Stimulated activated CD4-positive, alpha-beta T cell treated with anti-CD3 and anti-CD28 coated beads, Interleukin-12 subunit alpha, Interleukin-12 subunit beta, amount 100 ng/mL, for 48 hours (primary cell): Measurements from ENCODE around the gene KRT78.
"Not testable (repeated sequence)": the region's sequence is repeated elsewhere in the genome, so short reads cannot be mapped to it uniquely, and the experiment has no call there.

Source experiments
- DNase-seq, 3 donors: peaks; one replicate each; pipeline ENCODE4 v3.0.0-alpha.2; 2020; ENCODE audit warnings: low read depth in 2 of 3, low spot score in 1 of 3

KRT78 gene, protein sequence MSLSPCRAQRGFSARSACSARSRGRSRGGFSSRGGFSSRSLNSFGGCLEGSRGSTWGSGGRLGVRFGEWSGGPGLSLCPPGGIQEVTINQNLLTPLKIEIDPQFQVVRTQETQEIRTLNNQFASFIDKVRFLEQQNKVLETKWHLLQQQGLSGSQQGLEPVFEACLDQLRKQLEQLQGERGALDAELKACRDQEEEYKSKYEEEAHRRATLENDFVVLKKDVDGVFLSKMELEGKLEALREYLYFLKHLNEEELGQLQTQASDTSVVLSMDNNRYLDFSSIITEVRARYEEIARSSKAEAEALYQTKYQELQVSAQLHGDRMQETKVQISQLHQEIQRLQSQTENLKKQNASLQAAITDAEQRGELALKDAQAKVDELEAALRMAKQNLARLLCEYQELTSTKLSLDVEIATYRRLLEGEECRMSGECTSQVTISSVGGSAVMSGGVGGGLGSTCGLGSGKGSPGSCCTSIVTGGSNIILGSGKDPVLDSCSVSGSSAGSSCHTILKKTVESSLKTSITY

DNA sequence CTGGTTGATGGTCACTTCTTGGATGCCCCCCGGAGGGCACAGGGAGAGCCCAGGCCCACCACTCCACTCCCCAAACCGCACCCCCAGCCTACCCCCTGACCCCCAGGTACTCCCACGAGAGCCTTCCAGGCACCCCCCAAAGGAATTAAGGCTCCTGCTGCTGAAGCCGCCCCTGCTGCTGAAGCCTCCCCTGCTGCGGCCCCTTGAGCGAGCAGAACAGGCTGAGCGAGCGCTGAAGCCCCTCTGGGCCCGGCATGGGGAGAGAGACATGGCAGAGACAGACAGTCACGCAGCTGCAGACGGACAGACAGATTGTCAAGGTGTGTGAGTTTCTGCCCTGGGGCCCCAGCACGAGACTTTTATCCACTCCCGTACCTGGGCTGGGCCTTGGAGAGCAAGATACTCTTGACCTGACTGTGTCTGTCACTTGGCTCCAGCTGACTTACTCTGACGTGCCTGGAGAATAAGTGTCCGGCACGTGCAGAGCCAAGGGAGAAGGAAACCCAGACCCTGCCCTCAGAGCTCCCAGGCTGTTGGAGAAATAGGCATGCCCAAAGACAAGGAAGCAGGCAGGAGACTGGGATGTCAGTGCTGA lies at the start of gene KRT78:
Gene KRT78 (minus strand): TSS at position 334 of the 595 bp plus-strand sequence. CDS start 64 bp downstream, at position 270.
- DNase-seq, result no peak

GRCh38 chr12:52896190-52897100 lies 47.7 kb upstream of the KRT78 start:
- DNase-seq, result no peak

- DNase-seq, result no peak
These were observed 47.0 kb upstream of the KRT78 start for GRCh38 chr12:52895726-52896189.

DNA sequence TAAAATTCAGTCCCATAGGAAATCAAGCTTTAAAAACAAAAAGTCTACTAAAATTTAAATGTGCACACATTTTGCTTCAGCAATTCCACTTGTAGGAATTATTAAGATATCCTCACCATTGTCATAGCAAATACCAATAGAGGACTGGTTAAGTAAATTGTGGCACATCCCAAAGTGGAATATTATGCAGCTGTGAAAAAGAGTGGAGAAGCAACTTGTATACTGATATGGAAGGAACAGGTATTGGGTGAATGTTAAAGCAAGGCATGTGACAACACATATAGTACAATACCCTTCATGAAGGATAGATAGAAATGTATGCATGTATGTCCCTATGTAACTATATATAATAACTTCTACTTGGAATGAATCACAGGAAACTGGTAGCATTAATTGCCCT lies 44.2 kb upstream of the KRT78 start:
- no peak for DNase-seq

DNA sequence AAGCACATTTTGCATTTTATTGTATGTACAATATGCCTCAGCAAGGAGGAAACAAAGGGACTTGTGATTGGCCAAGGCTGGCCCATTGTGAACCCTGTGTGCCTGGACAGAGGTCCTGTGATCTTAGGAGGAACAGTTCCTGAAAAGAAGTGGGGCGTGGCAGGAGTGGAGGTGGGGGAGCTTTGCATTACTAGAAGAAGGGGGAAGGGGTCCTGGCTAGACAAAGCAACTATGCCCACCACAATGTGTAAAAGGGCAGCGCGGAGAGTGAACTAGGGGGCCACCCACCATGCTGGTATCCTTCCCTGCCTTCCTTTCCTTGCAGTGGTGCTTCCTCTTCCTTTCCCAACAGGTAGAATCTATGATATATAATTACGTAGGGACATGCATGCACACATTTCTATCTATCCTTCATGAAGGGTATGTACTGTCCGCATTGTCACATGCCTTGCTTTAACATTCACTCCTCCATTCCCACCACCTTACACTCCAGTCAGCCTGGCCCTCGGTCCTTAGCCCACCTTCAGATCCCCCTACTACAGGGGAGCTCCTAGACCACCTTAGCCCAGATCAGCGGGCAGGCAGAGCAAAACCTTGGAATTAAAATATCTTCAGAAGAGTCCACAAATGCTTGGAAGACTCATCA lies 43.5 kb upstream of the KRT78 start:
- no peak for DNase-seq

GRCh38 chr12:52891044-52891443 lies 42.2 kb upstream of the KRT78 start:
- no peak for DNase-seq

DNA sequence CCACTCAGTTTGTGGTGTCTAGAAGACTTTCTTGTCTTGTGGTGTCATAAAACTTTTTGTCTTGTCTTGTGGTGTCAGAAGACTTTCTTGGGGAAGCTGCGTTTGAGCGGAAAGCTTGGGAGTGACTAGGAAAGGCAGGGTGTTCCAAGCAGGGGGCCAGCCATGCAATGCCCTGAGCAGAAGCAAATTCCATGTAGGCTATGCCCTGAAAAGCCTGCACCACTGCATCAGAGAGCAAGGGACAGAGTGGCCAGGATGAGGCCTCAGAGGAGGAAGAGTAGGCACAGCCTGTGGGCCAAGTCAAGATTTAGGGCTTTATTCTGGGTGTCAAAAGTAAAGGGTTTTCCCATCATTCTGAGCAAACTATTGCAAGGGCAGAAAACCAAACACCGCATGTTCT lies 41.6 kb upstream of the KRT78 start:
- DNase-seq, result no peak

GRCh38 chr12:52884526-52885293 lies 35.9 kb upstream of the KRT78 start:
- DNase-seq, result peak; percentile 56 to 85 (median 75)

GRCh38 chr12:52880499-52880898 lies 31.7 kb upstream of the KRT78 start:
- not testable (repeated sequence) for DNase-seq

DNA sequence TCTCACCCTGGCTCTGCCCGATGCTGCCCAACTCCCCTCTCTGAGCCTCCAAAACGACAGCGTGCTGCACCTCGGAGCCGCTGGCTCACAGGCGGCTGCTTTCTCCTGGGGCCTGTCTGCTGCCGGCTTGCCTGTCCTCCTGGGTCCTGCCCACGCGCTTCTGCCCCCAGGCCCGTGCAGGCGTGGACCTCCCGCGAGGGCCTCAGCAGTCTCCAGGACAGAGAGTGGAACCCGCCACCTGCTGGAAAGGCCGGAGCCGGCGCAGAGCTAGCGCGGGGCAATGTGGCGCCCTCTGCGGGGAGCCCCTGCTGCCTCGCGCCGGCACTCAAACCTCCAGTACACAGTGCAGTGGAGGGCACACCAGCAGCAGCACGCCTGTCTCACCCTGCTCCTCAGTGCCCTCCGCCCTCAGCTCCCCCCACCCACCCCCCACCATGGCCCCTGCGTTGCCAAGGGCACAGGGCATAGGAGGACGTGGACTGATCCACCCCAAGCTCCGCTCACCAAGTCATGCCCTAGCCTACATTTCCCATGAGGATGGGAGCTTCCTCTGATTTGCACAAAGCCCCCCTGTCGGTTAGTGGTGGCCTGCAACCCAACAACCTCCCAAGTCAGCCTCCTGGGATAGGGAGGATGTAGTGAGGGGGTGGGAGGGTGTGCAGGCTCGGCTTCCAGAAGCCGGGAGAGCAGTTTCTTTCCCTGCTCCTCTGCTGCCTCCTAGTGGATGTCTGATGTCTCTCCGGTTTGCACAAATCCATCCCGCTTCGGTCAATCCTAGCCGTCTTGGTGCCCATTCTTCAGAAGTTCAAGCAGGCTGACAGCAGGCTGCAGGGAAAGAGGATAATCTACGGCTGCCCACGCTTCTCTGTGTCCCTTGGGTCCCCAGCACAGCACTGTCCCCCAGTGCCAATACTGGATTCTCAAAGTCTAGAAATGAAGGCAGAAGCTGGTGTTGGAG lies 30.9 kb upstream of the KRT78 start:
- peak; percentile 53 to 66 (median 60) for DNase-seq

DNA sequence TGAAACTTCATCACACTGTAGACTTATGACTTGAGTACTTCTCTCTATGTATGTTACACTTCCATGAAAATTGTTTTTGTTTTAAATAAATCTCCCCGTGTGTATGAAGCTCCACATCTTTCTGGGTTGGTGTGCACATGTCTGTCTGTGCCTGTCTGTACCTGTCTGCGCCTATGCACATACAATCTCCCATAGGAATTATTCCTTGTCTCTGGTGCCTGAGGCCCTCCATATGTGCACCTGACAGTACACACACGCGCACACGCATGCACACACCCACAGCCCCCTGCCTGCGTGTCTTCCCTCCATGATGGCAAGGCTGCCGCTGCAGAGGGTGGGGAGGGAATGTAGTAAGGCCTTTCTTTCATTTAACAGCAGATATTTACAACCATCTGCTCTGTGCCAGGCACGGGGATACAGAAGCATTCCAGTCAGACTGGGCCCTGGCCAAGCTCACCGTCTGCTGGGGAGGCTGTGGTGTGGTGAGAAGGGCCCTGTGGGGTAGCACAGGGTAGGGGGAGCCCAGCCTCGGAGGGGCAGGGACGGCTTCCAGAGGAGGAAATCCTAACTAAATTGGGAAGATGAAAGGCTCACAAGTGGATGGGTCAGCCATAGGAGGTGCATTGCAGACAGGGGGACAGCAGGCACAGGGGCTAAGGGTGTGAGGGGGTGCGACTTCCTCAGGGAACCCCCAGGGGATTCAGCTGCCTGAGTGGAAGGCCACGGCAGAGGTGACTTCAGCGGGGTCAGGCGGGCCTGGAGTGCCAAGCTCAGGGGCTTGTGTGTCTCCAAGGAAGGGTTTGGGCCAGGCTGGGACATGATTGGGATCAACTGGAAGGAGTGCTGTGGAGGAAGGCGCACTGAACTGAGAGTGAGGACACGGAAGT lies 30.0 kb upstream of the KRT78 start:
- no peak for DNase-seq

DNA sequence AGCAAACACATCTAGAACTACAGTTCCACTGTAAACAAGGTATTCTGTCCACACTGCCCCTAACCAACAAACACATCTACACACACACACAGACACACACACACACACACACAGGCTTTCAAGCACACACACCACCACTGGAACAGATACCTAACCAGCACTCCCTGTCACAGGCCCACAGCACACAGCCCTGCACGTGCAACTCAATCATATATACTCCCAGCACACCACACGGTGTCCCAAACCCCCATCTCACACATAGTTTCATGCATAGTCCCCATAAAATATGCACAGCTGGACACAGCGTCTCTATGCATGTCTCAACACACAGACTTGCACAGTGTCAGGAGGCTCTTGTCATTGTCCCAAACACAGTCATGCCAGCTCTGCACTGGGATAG lies 28.4 kb upstream of the KRT78 start:
- no peak for DNase-seq

DNA sequence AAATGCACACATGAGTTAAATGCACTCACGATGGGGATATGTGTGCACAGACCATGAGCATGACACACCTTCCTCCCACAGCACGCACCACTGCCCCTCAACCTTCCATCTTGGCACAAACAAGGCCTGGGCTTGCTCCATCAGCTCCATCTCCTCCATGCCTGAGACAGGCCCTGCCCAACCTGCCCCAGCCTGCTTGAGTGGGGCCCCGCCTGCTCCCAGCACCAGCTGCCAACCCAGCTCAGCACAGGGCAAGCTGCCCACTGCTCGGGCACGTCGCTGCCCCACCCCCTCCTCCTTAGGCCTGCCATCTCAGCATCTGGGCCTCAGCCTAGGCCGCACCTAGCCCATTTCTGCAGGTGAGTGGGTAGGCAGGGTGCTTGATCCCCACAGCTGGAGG lies 27.6 kb upstream of the KRT78 start:
- DNase-seq, result no peak

- no peak for DNase-seq
These were observed 26.0 kb upstream of the KRT78 start for GRCh38 chr12:52874573-52875435.

GRCh38 chr12:52873832-52874572 lies 25.2 kb upstream of the KRT78 start:
- peak in 2 of 3 donors; percentile 15 to 30 for DNase-seq

DNA sequence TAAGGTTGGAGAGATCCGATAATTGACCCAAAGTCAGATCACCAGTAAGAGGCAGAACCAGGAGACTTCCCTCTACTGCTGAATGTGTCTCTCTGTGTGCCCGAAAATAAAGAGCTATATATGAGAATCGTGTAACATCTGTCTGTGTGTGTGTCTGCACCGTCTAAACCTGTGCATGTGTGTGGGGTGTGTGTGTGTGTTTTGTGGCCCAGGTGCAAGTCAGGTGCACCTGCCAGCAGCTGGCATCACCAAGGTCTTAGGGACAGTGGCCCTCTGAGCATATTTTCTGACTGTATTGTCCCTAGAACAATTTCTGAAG lies 24.7 kb upstream of the KRT78 start:
- no peak for DNase-seq
